Peyer's patch (tissue), 4 donors: Measurements from ENCODE around the gene LRP5. TPM values are rescaled to one million over a fixed set of nuclear protein-coding genes. Genes with fewer than 3 reads are reported as not detected.

Source experiments
- DNase-seq, 3 donors: peaks; one replicate each; pipeline ENCODE4 v3.0.0-alpha.2; 2017 to 2019
- H3K27ac ChIP-seq, 4 donors: fragments of 200-600 bp; sonication (generic); one replicate each; pipeline ENCODE4 v1.5.1; 2016 to 2019
- H3K27me3 ChIP-seq, 2 donors: fragments of 200-600 bp; sonication (generic); one replicate each; pipeline ENCODE4 v1.5.1; 2019
- H3K36me3 ChIP-seq, 3 donors: fragments of 200-600 bp; sonication (generic); one replicate each; pipeline ENCODE4 v1.5.1; 2016 to 2019
- H3K4me1 ChIP-seq, 4 donors: fragments of 200-600 bp; sonication (generic); one replicate each; pipeline ENCODE4 v1.5.1; 2016 to 2019
- H3K4me3 ChIP-seq, 4 donors: fragments of 200-600 bp; sonication (generic); 1 replicate in 3 of 4; 2 replicates in 1 of 4; pipeline ENCODE4 v1.5.1; 2016 to 2019; ENCODE audit warnings: mild to moderate bottlenecking in 1 of 4
- H3K9me3 ChIP-seq, 4 donors: fragments of 200-600 bp; sonication (generic); one replicate each; pipeline ENCODE4 v1.5.1; 2016 to 2019; ENCODE audit warnings: mild to moderate bottlenecking in 1 of 4
- POLR2A ChIP-seq, 2 donors: fragments of 450-650 bp; IDR thresholded peaks; one replicate each; pipeline ENCODE4 v1.5.1; 2017; ENCODE audit warnings: antibody characterized with exemption in 2 of 2, mild to moderate bottlenecking in 2 of 2, moderate library complexity in 2 of 2
- total RNA-seq, 4 donors: library from RNA; depleted of rRNA; stranded (reverse); fragments of >200 nt; gene quantifications; one replicate each; pipeline ENCODE4 v1.1.0, GENCODE V29; 2016
- TF ChIP-seq, protein P1 (sequence below), 6 experiments: fragments of 450-650 bp in 4 of 6; fragments of 200-600 bp in 2 of 6; sonication (generic) in 1 of 6; IDR thresholded peaks; one replicate each; pipeline ENCODE4 v1.5.1; 2017 to 2019; ENCODE audit warnings: antibody characterized with exemption in 6 of 6, mild to moderate bottlenecking in 3 of 6, moderate library complexity in 1 of 6

LRP5 gene
- total RNA-seq, 4 donors from 2014 or later = 149 to 196 (median 168) TPM

DNA sequence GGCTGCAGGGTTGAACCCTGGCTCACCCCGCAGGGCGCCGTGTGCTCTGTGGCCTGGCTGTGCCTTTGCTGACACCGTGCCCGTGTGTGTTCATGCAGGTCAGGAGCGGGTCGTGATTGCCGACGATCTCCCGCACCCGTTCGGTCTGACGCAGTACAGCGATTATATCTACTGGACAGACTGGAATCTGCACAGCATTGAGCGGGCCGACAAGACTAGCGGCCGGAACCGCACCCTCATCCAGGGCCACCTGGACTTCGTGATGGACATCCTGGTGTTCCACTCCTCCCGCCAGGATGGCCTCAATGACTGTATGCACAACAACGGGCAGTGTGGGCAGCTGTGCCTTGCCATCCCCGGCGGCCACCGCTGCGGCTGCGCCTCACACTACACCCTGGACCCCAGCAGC, 101.2 kb downstream of the LRP5 start:
- DNase-seq = no peak
- Histone ChIP-seq H3K27me3 (no peaks in the 10 kb centered on the region), H3K4me1 (peaks cover 0 to 11% (median 0%) of the 10 kb centered on the region in 4 donors), H3K9me3 (no peaks in the 10 kb centered on the region), H3K36me3 (peaks cover 0 to 85% (median 0%) of the 10 kb centered on the region in 3 donors), H3K27ac (peak overlapping the region in 3 of 4 donors; percentile 17 to 50 (median 34)), H3K4me3 (no peak overlapping the region)
- TF ChIP-seq, protein P1, sequence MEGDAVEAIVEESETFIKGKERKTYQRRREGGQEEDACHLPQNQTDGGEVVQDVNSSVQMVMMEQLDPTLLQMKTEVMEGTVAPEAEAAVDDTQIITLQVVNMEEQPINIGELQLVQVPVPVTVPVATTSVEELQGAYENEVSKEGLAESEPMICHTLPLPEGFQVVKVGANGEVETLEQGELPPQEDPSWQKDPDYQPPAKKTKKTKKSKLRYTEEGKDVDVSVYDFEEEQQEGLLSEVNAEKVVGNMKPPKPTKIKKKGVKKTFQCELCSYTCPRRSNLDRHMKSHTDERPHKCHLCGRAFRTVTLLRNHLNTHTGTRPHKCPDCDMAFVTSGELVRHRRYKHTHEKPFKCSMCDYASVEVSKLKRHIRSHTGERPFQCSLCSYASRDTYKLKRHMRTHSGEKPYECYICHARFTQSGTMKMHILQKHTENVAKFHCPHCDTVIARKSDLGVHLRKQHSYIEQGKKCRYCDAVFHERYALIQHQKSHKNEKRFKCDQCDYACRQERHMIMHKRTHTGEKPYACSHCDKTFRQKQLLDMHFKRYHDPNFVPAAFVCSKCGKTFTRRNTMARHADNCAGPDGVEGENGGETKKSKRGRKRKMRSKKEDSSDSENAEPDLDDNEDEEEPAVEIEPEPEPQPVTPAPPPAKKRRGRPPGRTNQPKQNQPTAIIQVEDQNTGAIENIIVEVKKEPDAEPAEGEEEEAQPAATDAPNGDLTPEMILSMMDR (IDR thresholded peaks at IDR 0.05) = no peak
- TF ChIP-seq POLR2A (IDR thresholded peaks at IDR 0.05) = no peak

DNA sequence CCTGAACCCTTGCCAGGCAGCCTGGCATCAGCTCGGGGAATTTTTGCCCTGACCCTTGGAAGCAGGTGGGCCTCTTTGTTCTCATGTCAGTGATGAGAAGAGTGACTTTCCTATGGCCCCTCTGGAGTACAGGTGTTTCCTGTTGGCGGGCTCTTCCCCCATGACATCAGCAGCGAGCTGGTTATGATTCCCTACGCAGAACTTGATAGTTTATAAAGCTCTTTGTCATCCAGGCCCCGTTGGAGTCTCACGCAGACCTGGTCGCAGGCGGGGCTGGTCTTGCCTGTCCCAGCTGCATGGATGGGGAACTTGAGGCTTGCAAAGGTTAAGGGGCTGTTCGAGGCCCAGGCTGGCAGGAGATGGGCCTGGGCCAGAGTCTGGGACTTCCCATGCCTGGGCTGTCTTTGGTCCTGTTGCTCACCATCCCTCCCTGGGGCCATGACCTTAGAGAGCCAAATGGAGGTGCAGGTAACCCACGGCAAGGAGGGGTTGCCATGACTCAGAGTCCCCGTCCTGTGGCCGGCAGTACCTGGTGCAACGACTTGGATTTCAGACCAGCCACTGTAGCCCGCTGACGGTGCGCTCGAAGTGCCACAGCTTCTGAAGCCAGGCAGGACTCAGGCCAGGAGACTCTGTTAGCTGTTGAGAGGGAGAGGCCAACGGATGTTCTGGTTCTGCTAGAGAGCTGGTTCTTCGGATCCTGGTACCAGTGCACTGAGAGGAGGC, 102.3 kb downstream of the LRP5 start:
- no peak for DNase-seq
- peaks cover 0 to 11% (median 0%) of the 10 kb centered on the region in 4 donors for H3K4me1 ChIP-seq
- TF ChIP-seq, protein P1 (IDR thresholded peaks at IDR 0.05) = no peak
- no peak for TF ChIP-seq POLR2A (IDR thresholded peaks at IDR 0.05)
- H3K9me3 ChIP-seq = no peaks in the 10 kb centered on the region
- peaks cover 0 to 86% (median 0%) of the 10 kb centered on the region in 3 donors for H3K36me3 ChIP-seq
- H3K27me3 ChIP-seq = no peaks in the 10 kb centered on the region
- no peak overlapping the region for H3K4me3 ChIP-seq
- peak overlapping the region in 1 of 4 donors; percentile 19 for H3K27ac ChIP-seq

DNA sequence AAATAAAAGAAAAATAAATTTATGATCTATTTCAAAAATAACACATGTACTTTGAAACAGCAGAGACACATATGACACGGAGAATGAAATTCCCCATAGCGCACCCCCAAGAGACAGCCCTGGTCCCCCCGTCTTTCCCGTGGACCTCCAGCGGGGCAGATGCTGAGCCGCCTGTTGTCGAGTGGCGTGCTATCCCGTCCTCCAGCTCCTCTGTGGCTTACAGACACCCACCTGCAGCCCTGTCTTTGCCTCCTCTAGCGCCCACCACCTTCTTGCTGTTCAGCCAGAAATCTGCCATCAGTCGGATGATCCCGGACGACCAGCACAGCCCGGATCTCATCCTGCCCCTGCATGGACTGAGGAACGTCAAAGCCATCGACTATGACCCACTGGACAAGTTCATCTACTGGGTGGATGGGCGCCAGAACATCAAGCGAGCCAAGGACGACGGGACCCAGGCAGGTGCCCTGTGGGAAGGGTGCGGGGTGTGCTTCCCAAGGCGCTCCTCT, 103.7 kb downstream of the LRP5 start:
- no peaks in the 10 kb centered on the region for H3K27me3 ChIP-seq
- H3K9me3 ChIP-seq = no peaks in the 10 kb centered on the region
- H3K27ac ChIP-seq = no peak overlapping the region
- no peak overlapping the region for H3K4me3 ChIP-seq
- TF ChIP-seq POLR2A (IDR thresholded peaks at IDR 0.05) = no peak
- TF ChIP-seq, protein P1 (IDR thresholded peaks at IDR 0.05) = no peak
- H3K36me3 ChIP-seq = peaks cover 0 to 85% (median 0%) of the 10 kb centered on the region in 3 donors
- no peak for DNase-seq
- H3K4me1 ChIP-seq = peaks cover 0 to 11% (median 0%) of the 10 kb centered on the region in 4 donors

DNA sequence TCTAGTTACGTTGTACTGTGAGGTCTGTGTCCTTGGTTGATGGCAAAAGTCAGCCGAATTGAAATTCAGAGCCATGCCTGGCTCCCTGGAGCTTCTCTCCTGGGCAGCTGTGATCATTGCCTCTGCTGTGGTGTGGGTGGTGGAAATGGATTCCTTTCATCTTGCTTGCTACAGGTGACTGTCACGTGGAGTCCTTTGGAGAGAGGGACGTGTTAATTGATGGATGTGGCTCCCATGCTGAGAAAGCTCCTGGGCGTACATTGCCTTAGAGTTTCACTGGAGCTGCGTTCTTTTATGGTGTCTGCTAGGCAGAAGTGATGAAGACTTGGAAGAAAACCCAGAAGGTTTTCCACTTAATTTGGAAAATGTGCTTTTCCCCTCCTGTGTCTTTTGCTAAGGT, 106.3 kb downstream of the LRP5 start:
- TF ChIP-seq, protein P1 (IDR thresholded peaks at IDR 0.05) = no peak
- TF ChIP-seq POLR2A (IDR thresholded peaks at IDR 0.05) = no peak
- no peak overlapping the region for H3K27ac ChIP-seq
- no peaks in the 10 kb centered on the region for H3K9me3 ChIP-seq
- H3K36me3 ChIP-seq = peaks cover 0 to 70% (median 0%) of the 10 kb centered on the region in 3 donors
- H3K4me1 ChIP-seq = no peaks in the 10 kb centered on the region
- H3K4me3 ChIP-seq = no peak overlapping the region
- H3K27me3 ChIP-seq = no peaks in the 10 kb centered on the region
- DNase-seq = no peak

DNA sequence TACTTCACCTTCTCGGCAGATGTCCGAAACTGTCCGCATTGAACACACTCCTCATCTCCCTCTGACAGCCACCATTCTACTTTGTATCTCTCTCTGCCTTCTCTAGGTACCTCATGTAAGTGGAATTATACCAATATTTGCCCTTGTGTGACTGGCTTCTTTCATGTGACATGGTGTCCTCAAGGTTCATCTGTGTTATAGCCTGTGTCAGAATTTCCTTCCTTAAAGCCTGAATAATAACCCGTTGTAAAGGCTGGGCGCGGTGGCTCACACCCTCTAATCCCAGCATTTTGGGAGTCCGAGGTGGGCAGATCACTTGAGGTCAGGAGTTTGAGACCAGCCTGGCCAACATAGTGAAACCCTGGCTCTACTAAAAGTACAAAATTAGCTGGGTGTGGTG, 107.8 kb downstream of the LRP5 start:
- Histone ChIP-seq H3K9me3 (no peaks in the 10 kb centered on the region), H3K4me1 (no peaks in the 10 kb centered on the region), H3K27me3 (no peaks in the 10 kb centered on the region), H3K4me3 (no peak overlapping the region), H3K36me3 (peaks cover 0 to 70% (median 0%) of the 10 kb centered on the region in 3 donors), H3K27ac (no peak overlapping the region)
- no peak for TF ChIP-seq POLR2A (IDR thresholded peaks at IDR 0.05)
- TF ChIP-seq, protein P1 (IDR thresholded peaks at IDR 0.05) = no peak
- no peak for DNase-seq
